Neural cell (in vitro differentiated cells): Measurements from ENCODE around the gene PFKP.

ENCODE experiments used
- CTCF ChIP-seq: fragments of 450-650 bp; IDR thresholded peaks from 2 replicates; pipeline ENCODE4 v1.5.1; 2014; ENCODE audit warnings: antibody characterized with exemption, mild to moderate bottlenecking, moderate library complexity; ENCODE audit not compliant: poor library complexity, severe bottlenecking
- EZH2 ChIP-seq: fragments of 200-600, 300-800 bp; shearing (Covaris generic), sonication (generic); IDR thresholded peaks from 2 replicates; pipeline ENCODE4 v1.6.1; 2014; ENCODE audit warnings: antibody characterized with exemption, low read length, borderline replicate concordance, mild to moderate bottlenecking; ENCODE audit not compliant: insufficient read depth, poor library complexity, severe bottlenecking
- RAD21 ChIP-seq: fragments of 450-650 bp; conservative IDR thresholded peaks from 2 replicates; pipeline ENCODE4 v1.6.1; 2014; ENCODE audit warnings: antibody characterized with exemption, mild to moderate bottlenecking, moderate library complexity
- TAF1 ChIP-seq: IDR thresholded peaks from 2 replicates; pipeline ENCODE4 v1.6.1; 2012; ENCODE audit warnings: low read depth

- TF ChIP-seq EZH2, result no peak
- no peak for TF ChIP-seq CTCF
- TF ChIP-seq RAD21, result no peak
- TF ChIP-seq TAF1, result no peak
Measured at GRCh38 chr10:3146289-3146688, 78.9 kb downstream of the PFKP start.
